Umbilical cord (tissue), 2 donors: ENCODE measurements around the gene TMEM52. TPM values are rescaled to one million over a fixed set of nuclear protein-coding genes. Genes with fewer than 3 reads are reported as not detected.

Experiments
- DNase-seq: peaks from one replicate; pipeline ENCODE4 v3.0.0-alpha.2; 2015; ENCODE audit warnings: low spot score
- total RNA-seq: library from RNA; depleted of rRNA; stranded (reverse); fragments of >200 nt; gene quantifications from one replicate; pipeline ENCODE4 v1.2.3, GENCODE V29; 2014; ENCODE audit warnings: low replicate concordance; ENCODE audit not compliant: insufficient read depth

Gene TMEM52
- total RNA-seq = not detected

DNA sequence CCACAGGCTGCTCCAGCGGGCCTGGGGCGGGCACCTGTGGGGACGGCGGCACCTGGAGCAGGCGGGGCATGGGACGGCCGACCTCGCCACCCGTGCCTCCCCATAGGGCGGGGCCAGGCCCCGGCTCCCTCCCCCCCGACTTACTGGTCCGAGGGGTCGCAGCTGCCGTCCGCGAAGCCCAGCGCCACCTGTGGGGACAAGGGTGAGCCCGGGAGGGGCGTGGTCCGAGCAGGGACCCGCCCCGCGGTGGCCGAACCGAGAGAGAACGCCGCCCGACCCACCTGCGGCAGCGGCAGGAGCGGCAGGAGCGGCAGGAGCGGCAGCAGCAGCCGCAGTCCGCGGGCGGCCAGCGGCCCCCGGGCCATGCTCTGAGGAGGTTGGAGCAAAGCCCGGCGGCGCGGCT lies at the start of gene TMEM52:
TMEM52 (minus strand) TSS at position 379 of the 403 bp plus-strand sequence; CDS start at position 365, 14 bp downstream.
- no peak for DNase-seq

GRCh38 chr1:1967879-1968278 lies 48.8 kb upstream of the TMEM52 start:
- DNase-seq = no peak

DNA sequence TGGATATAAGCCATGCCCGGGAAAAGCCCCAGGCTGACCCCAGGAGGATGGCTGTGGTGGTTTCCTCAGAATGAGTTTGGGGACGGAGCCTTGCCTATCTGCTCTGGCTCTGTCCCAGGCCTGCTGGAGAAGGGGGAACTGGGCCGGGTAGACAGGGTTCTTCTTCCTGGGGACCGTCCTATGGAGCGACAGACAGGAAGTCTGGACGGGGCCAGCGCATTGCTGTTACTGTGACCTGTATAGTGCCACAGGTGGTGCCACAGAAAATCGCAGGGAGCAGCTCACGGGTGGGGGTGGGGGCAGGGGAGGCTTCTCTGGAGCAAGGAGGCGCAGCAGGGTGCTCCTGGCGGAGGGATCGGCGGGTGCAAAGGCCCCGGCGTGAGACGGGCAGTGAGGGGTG lies 48.1 kb upstream of the TMEM52 start:
- no peak for DNase-seq

GRCh38 chr1:1966071-1966740 lies 47.1 kb upstream of the TMEM52 start:
- DNase-seq = no peak

DNA sequence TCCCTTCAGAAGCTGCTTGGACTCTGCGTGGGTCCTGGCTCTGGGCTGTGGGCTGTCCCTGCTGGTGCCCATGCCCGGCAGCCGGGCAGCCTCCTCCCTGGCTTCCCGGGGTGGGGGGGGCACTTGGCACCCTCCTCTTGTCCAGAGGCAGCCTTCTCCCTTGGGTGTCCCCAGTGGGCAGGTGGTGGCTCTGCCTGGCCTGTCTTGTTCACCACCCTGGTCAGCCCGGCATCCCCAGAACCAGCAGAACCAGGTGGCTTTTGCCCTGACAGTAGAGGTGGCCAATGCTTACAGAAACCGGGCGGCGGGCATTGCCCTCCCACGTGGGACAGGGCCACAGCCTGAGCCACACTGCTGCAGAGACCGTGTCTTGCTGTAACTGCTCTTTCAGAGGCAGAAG lies 46.5 kb upstream of the TMEM52 start:
- DNase-seq = no peak

DNA sequence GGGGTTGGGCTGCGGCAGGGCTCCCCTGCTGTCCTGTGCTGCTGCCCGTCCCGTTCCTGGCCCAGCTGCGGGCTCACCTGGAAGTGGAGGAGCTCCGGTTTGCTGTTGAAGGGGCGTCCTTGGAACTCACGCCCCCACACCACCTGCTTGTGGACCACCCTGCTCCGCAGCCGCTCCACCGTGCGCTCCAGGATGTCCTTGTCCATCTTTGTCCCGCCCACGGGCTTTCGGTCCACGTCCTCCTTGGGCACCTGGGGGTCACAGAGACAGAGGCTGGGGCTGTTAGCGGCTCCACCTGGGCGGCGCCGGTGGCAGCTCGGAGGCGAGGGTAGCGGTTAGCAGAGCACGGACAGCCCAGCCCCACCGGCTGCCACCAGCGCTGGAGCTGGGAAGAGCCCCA lies 45.7 kb upstream of the TMEM52 start:
- DNase-seq = no peak

- no peak for DNase-seq
These were observed 44.5 kb upstream of the TMEM52 start for GRCh38 chr1:1963570-1963969.

DNA sequence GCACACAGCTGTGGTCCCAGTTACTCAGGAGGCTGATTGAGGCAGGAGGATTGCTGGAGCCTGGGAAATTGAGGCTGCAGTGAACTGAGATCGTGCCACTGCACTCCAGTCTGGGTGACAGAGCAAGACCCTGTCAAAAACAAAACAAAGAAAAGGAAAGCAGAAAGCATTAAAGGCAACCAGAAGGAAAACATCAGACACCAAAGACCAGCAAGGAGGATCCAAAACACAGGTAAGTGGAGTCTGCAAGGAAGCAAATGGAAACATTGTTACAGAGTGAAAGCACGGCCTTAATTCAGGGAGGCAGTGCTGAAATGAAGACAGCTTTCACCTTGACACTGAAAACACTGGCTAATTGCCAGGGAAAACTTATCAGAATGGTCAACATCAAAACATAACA lies 43.7 kb upstream of the TMEM52 start:
- no peak for DNase-seq

- DNase-seq = no peak
These were observed 41.6 kb upstream of the TMEM52 start for GRCh38 chr1:1960480-1961196.

GRCh38 chr1:1959840-1960479 lies 40.9 kb upstream of the TMEM52 start:
- peak; percentile 75 for DNase-seq

DNA sequence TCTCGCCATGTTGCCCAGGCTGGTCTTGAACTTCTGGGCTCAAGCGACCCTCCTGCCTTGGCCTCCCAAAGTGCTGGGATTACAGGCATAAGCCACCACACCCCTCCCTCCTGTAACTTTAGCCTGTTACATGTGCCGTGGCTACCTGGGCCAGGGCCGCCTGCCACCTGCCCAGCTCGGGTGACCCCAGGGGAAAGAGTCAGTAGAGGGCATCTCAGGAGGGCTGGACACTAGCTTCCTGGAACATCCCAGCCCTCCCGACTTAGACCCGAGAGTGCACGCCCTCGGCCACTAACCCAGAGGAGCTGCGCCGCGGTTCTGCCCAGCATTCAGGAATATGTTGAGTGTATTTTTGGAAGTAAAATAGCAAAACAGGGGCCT lies 40.4 kb upstream of the TMEM52 start:
- no peak for DNase-seq

DNA sequence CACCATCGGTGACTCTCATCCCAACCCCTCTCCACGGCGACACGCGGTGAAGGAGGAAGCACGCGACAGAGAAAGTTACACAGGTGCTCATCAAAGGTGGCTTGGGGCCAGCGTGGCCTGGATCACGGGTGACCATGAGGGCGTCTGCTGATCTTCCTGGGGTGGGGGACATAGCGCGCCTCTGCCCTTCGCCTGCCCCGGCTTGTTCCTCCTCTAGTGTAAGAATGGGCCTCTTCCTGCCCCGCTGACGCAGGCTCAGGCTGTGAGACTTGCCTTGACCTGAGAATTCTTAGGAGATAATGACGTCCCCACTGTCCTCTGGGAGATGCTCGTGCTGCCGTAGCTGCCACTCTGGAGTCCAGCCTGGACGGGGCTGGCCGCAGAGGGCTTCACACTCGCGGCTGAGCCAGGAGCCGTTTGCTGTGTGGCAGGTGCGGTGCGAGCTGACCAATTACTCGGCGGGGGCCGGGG lies 39.0 kb upstream of the TMEM52 start:
- DNase-seq = no peak

DNA sequence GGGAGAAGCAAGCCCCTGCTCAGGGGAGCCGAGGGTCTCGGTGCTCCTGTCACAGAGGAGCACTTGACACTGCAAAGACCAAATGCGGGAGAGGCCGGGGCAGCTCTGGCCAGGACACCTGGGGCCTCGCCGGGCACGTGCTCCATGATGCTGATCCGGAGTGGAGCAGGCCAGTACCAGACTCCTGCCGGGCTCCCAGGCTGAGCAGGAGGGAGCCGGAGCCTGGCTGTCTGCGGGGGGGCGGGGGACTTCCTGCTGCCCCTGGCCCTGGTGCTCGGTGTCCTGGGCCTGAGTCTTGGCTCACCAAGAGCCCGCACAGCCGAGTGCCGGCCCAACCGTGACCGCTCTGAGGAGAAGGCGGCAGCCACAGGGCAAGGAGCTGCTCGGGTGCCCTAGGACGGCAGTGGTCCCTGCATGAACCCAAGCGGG lies 38.5 kb upstream of the TMEM52 start:
- no peak for DNase-seq

DNA sequence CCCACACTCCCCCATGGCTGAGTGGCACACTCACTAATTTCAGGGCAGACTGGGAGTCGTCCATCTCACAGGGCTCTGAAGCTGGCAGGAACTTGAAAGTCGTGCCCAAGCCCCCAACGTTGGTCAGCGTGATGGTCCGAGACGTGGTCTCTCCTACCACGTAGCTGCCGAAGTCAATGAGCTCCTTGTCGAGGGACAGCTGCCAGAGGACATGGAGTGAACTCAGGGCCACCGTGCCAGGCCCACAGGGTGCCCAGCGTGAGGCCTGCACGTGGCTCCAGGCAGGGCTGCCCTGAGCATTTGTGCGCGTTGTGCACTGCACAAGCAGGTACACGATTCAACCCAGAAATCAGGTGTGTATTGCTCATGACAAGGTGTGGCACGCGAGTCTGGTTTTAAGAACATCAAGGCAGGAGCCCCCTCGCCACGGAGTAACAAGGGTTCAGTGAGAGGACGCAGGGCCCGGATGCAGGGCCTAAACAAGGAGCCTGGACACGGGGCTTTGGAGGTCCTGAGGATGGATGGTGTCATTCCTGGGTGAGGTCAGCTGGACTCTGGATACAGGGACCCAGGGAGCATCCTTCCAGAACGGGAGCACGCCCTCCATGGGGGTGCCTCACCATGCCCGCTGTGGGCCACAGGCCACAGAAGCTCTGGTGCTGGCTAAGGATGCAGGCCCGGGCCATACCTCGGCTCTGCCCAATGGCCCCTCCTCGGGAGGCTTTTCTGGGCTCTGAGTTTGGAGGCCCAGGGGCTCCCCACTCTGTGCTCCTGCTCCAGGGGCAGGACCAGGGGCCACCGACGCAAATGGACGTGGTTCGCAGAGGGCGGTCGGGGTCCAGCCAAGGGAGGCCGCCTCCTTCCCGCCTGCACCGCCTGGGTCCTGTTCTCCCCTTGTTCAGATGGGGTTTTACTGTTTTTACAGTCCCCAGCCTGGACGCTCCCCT lies 37.8 kb upstream of the TMEM52 start:
- DNase-seq = no peak

DNA sequence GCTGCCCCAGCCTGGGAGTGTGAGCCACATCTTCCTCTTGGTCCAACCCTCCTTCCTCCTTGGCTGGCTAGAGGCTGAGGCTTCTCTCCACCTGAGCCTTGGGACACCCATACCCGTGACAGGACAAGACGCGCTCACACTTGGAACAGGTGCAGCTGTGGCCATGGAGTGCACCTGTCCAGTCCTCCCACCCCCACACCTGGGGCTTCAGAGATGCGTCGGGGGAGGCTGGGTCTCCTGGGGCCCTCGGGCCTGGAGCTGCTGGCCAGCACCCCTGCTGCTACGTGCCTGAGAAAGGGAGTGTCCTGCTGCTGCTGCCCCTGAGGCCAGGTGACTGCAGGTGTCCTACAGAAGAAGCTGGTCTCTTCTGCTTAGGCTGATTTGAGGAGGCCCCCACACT lies 37.0 kb upstream of the TMEM52 start:
- DNase-seq = no peak

DNA sequence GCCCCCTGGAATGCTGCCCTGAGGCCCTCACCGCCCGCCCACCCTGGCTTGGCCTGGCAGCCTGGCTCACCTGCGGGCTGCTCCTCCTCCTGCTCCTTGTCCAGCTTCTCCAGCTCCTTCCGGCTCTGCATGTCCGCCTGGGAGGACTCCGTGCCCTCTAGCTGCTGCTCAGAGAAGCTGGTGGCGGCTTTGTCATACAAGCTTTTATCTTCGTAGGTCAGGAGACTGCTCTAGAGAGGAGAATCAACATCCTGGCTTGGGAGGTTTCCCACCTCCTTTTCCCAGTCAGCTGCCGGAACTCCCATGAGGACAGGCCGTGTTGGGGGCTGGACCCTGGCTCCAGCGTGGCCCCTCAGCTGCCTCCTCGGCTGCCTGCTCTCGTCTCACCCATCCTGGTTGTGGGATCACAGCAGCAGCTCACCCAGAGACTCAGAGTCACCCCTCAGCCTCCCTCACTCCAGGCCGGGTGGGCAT lies 36.6 kb upstream of the TMEM52 start:
- no peak for DNase-seq

DNA sequence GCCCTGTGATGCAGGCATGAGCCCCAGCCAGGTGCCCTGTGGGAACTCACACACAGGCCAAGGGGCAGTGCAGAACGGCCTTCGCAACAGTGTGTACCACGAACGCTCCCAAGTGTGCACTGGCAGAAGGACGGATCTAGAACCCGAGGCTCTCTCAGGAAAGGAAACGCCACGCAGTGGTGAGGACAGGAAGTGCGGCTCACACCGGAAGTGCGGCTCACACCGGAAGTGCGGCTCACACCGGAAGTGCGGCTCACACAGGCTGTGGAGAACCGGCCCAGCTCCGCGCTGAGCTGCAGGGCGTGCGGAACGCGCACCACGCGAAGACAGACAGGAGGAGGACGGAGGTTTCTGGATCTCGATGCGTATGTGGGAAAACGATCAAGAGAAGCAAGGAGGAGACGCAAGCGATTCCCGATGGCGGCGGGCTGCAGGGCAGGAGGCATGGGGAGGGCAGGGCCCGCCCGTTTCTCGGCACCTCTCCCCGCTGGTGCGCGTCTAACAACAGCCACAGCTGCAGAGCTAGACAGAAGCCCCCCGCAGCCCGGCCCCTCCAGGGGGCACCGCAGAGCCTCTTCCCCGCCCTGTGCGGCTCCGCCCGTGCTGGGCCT lies 35.9 kb upstream of the TMEM52 start:
- DNase-seq = no peak

- DNase-seq = no peak
These were observed 34.9 kb upstream of the TMEM52 start for GRCh38 chr1:1954015-1954414.

GRCh38 chr1:1950940-1951339 lies 31.9 kb upstream of the TMEM52 start:
- no peak for DNase-seq

- DNase-seq = no peak
These were observed 29.7 kb upstream of the TMEM52 start for GRCh38 chr1:1948783-1949182.

- no peak for DNase-seq
These were observed 28.4 kb upstream of the TMEM52 start for GRCh38 chr1:1947493-1947892.
